Right lobe of liver (tissue), 4 donors: ENCODE measurements around the gene CHKA.

ENCODE experiments used
- POLR2A ChIP-seq: fragments of 450-650 bp; IDR thresholded peaks from one replicate; pipeline ENCODE4 v1.6.1; 2017; ENCODE audit warnings: antibody characterized with exemption, mild to moderate bottlenecking
- TF ChIP-seq, protein P1 (sequence below), 4 donors: fragments of 200-600 bp in 3 of 4; fragments of 450-650 bp in 1 of 4; IDR thresholded peaks; one replicate each; pipeline versions ENCODE4 v1.5.1 to v1.8.0; 2016 to 2022; ENCODE audit warnings: antibody characterized with exemption in 4 of 4, mild to moderate bottlenecking in 2 of 4
- donor health status: DM: no; HTN: no; CAD: no.
- donor health status: DM: no; HTN: no; CAD: no.
- donor health status: DM: no; HTN: yes; CAD: no.

GRCh38 chr11:68026391-68027105, 94.6 kb downstream of the CHKA start:
- no peak for TF ChIP-seq POLR2A
- TF ChIP-seq, protein P1, sequence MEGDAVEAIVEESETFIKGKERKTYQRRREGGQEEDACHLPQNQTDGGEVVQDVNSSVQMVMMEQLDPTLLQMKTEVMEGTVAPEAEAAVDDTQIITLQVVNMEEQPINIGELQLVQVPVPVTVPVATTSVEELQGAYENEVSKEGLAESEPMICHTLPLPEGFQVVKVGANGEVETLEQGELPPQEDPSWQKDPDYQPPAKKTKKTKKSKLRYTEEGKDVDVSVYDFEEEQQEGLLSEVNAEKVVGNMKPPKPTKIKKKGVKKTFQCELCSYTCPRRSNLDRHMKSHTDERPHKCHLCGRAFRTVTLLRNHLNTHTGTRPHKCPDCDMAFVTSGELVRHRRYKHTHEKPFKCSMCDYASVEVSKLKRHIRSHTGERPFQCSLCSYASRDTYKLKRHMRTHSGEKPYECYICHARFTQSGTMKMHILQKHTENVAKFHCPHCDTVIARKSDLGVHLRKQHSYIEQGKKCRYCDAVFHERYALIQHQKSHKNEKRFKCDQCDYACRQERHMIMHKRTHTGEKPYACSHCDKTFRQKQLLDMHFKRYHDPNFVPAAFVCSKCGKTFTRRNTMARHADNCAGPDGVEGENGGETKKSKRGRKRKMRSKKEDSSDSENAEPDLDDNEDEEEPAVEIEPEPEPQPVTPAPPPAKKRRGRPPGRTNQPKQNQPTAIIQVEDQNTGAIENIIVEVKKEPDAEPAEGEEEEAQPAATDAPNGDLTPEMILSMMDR (IDR thresholded peaks at IDR 0.05): no peak
